Lung (tissue), 12 donors: ENCODE results near the gene CWF19L2. TPM values are rescaled to one million over a fixed set of nuclear protein-coding genes. Genes with fewer than 3 reads are reported as not detected.

Source experiments
- ATAC-seq: fragments of 200-7000 bp; cut with Tn5 transposase; one replicate; pipeline ENCODE4 v1.9.1; 2020; ENCODE audit warnings: moderate number of reproducible peaks; ENCODE audit not compliant: insufficient read depth, low FRiP score
- DNase-seq, 3 donors: peaks; one replicate each; pipeline ENCODE4 v3.0.0-alpha.2; 2013 to 2017
- H3K27ac ChIP-seq, 2 donors: one replicate each; pipeline ENCODE4 v1.5.1; 2013; ENCODE audit warnings: mild to moderate bottlenecking in 2 of 2, moderate library complexity in 2 of 2, control low read depth in 1 of 2, inconsistent platforms in 1 of 2, low read depth in 1 of 2, low read length in 1 of 2
- H3K27me3 ChIP-seq, 3 donors: one replicate each; pipeline ENCODE4 v1.5.1; 2013; ENCODE audit warnings: low read length in 2 of 3; ENCODE audit not compliant: control insufficient read depth in 3 of 3, insufficient read depth in 3 of 3
- H3K36me3 ChIP-seq, 4 donors: one replicate each; pipeline ENCODE4 v1.5.1; 2013; ENCODE audit warnings: low read length in 4 of 4, mild to moderate bottlenecking in 1 of 4, moderate library complexity in 1 of 4; ENCODE audit not compliant: control insufficient read depth in 4 of 4, insufficient read depth in 4 of 4
- H3K4me1 ChIP-seq, 5 donors: one replicate each; pipeline ENCODE4 v1.5.1; 2013; ENCODE audit warnings: low read length in 5 of 5, mild to moderate bottlenecking in 2 of 5, moderate library complexity in 1 of 5; ENCODE audit not compliant: control insufficient read depth in 5 of 5, insufficient read depth in 5 of 5
- H3K4me3 ChIP-seq: one replicate; pipeline ENCODE4 v1.5.1; 2013; ENCODE audit warnings: mild to moderate bottlenecking, control low read depth, moderate library complexity
- H3K9ac ChIP-seq, 2 donors: one replicate each; pipeline ENCODE4 v1.5.1; 2013; ENCODE audit warnings: low read length in 2 of 2, control low read depth in 1 of 2; ENCODE audit not compliant: insufficient read depth in 1 of 2
- H3K9me3 ChIP-seq, 4 donors: one replicate each; pipeline ENCODE4 v1.5.1; 2013; ENCODE audit warnings: low read length in 3 of 4, mild to moderate bottlenecking in 1 of 4, moderate library complexity in 1 of 4; ENCODE audit not compliant: control insufficient read depth in 4 of 4, insufficient read depth in 3 of 4
- CTCF ChIP-seq: IDR thresholded peaks from 2 replicates; pipeline ENCODE4 v1.5.1; 2012; ENCODE audit warnings: mild to moderate bottlenecking; ENCODE audit errors: control extremely low read depth, extremely low read depth
- WGBS, 2 donors: extraction: QIAGEN DNeasy Blood & Tissue Kit; methylation state at CpG; one replicate each; pipeline ENCODE4 v1.1.7; 2013; 5-methylcytosine and 5-hydroxymethylcytosine counted together
- polyA plus RNA-seq, 2 donors: library from polyadenylated mRNA; stranded (reverse); fragments of 200-250 nt; gene quantifications; one replicate each; pipeline ENCODE4 v1.2.1, GENCODE V29; 2013
- total RNA-seq, 2 donors: library from RNA; depleted of rRNA in 1 of 2; stranded (reverse); fragments of >200 nt in 1 of 2; gene quantifications; one replicate each; pipeline ENCODE4 v1.2.1, GENCODE V29; 2014 to 2021
- donor health status: control.
- donor health status: control.
- donor health status: Bipolar disorder and iron deficiency.
- donor health status: healthy.
- donor health status: DM: yes; HTN: yes; CAD: no.

Gene CWF19L2
- total and polyA plus RNA-seq, 4 donors, result 4.1 to 31.8 (median 7.9) TPM

GRCh38 chr11:107438148-107438547, 19.5 kb downstream of the CWF19L2 start:
- H3K36me3 ChIP-seq, result peaks cover 9 to 22% (median 13%) of the 10 kb centered on the region in 4 donors

GRCh38 chr11:107430525-107430924, 27.1 kb downstream of the CWF19L2 start:
- Histone ChIP-seq H3K27ac (no peak overlapping the region), H3K27me3 (no peaks in the 10 kb centered on the region), H3K36me3 (peaks cover 0 to 6% (median under 1%) of the 10 kb centered on the region in 4 donors), H3K4me1 (no peaks in the 10 kb centered on the region), H3K4me3 (no peak overlapping the region), H3K9me3 (no peaks in the 10 kb centered on the region), H3K9ac (no peak overlapping the region)
- WGBS, 2 donors, result 80 to 98% methylated on average over 3 of the region's 3 CpGs
- DNase-seq (no peak), ATAC-seq (no peak)
- TF ChIP-seq CTCF, result no peak

More at GRCh38 chr11:107438148-107438547, 19.5 kb downstream of the CWF19L2 start:
- no peak overlapping the region for H3K4me3 ChIP-seq
- H3K9ac ChIP-seq, result no peak overlapping the region
- ATAC-seq, result no peak
- H3K27ac ChIP-seq, result no peak overlapping the region
- peaks cover 0 to 2% (median 0%) of the 10 kb centered on the region in 5 donors for H3K4me1 ChIP-seq
- H3K27me3 ChIP-seq, result no peaks in the 10 kb centered on the region
- H3K9me3 ChIP-seq, result no peaks in the 10 kb centered on the region
- peak in 1 of 3 donors; percentile 3 for DNase-seq
- no peak for TF ChIP-seq CTCF
- WGBS, 2 donors, result 95 to 100% methylated on average over 1 of the region's 1 CpG

- H3K36me3 ChIP-seq, result peaks cover 0 to 8% (median 3%) of the 10 kb centered on the region in 4 donors
- WGBS, 2 donors, result 34 to 55% methylated on average over 2 of the region's 2 CpGs
- H3K4me3 ChIP-seq, result no peak overlapping the region
- H3K9me3 ChIP-seq, result no peaks in the 10 kb centered on the region
- no peak overlapping the region for H3K27ac ChIP-seq
- no peak for DNase-seq
- no peaks in the 10 kb centered on the region for H3K4me1 ChIP-seq
- TF ChIP-seq CTCF, result no peak
- ATAC-seq, result no peak
- H3K27me3 ChIP-seq, result no peaks in the 10 kb centered on the region
- H3K9ac ChIP-seq, result no peak overlapping the region
Observed at GRCh38 chr11:107427569-107428180, 29.9 kb downstream of the CWF19L2 start.

- Histone ChIP-seq H3K9ac (no peak overlapping the region), H3K4me3 (no peak overlapping the region), H3K9me3 (no peaks in the 10 kb centered on the region), H3K27me3 (no peaks in the 10 kb centered on the region), H3K4me1 (no peaks in the 10 kb centered on the region), H3K36me3 (peaks cover 0 to 10% (median 6%) of the 10 kb centered on the region in 4 donors), H3K27ac (no peak overlapping the region)
- no peak for TF ChIP-seq CTCF
- ATAC-seq (no peak), DNase-seq (no peak)
- 90 to 93% methylated on average over 1 of the region's 1 CpG for WGBS, 2 donors
Observed at GRCh38 chr11:107413352-107413751, 44.3 kb downstream of the CWF19L2 start.
